Type B pancreatic cell (in vitro differentiated cells): Measurements from ENCODE around the gene CASP2. TPM values are rescaled to one million over a fixed set of nuclear protein-coding genes. Genes with fewer than 3 reads are reported as not detected.

ENCODE experiments used
- DNase-seq: peaks from one replicate; pipeline ENCODE4 v3.0.0; 2021; ENCODE audit warnings: mixed read lengths; ENCODE audit not compliant: unreplicated experiment; ENCODE audit errors: extremely low spot score
- H3K27ac Mint-ChIP-seq: 2 replicates; pipeline ENCODE4 v1.8.0; 2021; ENCODE audit warnings: mild to moderate bottlenecking, mixed read lengths
- H3K27me3 Mint-ChIP-seq: 2 replicates; pipeline ENCODE4 v1.8.0; 2021; ENCODE audit warnings: mixed read lengths
- H3K36me3 Mint-ChIP-seq: 2 replicates; pipeline ENCODE4 v1.8.0; 2021; ENCODE audit warnings: mixed read lengths
- H3K4me1 Mint-ChIP-seq: one replicate; pipeline ENCODE4 v1.8.0; 2021; ENCODE audit warnings: mixed read lengths; ENCODE audit not compliant: unreplicated experiment
- H3K4me3 Mint-ChIP-seq: 2 replicates; pipeline ENCODE4 v1.8.0; 2021; ENCODE audit warnings: mild to moderate bottlenecking, mixed read lengths
- H3K9me3 Mint-ChIP-seq: 2 replicates; pipeline ENCODE4 v1.8.0; 2021; ENCODE audit warnings: mixed read lengths
- total RNA-seq: library from RNA; stranded (reverse); gene quantifications from 2 replicates; pipeline ENCODE4 v1.2.1, GENCODE V29; 2021; ENCODE audit warnings: low replicate concordance
- TF ChIP-seq, protein P1 (sequence below): fragments of 200-600 bp; sonication (generic); conservative IDR thresholded peaks from 2 replicates; pipeline ENCODE4 v1.5.0; 2021; ENCODE audit warnings: antibody characterized with exemption, mild to moderate bottlenecking

CASP2 gene
- total RNA-seq, 1 donor from 2014 or later = 55.2 TPM

DNA sequence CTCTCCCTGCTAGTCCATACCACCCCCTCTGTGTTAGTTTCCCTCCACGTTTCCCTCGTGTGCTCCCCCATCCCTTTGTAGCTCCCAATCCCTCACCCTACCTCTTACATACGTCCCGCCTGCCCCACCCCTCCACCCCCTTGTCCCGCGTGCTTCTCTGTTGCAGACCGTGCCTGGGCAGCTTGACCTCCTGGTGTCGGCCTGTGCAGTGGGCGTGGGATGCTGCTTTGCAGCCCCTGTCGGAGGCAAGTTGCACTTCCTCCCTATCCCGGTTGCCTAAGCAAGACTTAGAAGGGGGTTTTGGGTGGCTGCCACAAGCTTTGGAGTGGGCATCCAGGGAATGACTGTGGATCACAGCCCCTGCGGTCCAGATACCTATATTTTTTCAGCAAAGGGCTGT is 35.5 kb downstream of the CASP2 start:
- Mint-ChIP-seq H3K27me3 (no peaks in the 10 kb centered on the region), H3K9me3 (no peaks in the 10 kb centered on the region)

DNA sequence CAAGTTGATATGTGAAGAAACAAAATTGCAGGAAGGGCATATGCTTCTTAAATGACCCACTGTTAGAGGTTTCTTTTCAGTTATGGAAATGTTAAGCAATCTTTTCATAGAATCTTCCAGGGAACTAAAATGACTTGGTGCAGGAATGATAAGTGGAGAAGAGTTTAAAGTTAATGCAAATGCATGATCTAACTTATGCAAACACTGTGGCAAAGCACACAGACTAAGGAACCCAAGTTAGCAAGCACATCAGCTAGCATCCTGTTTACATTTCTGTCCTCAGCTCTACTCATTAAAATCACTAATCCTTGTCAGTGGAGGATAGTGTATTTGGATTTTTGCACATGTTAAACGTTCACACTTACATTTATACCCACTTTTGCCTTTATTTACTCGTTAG is 37.1 kb downstream of the CASP2 start:
- Mint-ChIP-seq H3K9me3 (no peaks in the 10 kb centered on the region), H3K27ac (no peak overlapping the region), H3K27me3 (no peaks in the 10 kb centered on the region), H3K4me1 (peaks cover 23% of the 10 kb centered on the region), H3K4me3 (no peak overlapping the region), H3K36me3 (no peaks in the 10 kb centered on the region)
- TF ChIP-seq, protein P1, sequence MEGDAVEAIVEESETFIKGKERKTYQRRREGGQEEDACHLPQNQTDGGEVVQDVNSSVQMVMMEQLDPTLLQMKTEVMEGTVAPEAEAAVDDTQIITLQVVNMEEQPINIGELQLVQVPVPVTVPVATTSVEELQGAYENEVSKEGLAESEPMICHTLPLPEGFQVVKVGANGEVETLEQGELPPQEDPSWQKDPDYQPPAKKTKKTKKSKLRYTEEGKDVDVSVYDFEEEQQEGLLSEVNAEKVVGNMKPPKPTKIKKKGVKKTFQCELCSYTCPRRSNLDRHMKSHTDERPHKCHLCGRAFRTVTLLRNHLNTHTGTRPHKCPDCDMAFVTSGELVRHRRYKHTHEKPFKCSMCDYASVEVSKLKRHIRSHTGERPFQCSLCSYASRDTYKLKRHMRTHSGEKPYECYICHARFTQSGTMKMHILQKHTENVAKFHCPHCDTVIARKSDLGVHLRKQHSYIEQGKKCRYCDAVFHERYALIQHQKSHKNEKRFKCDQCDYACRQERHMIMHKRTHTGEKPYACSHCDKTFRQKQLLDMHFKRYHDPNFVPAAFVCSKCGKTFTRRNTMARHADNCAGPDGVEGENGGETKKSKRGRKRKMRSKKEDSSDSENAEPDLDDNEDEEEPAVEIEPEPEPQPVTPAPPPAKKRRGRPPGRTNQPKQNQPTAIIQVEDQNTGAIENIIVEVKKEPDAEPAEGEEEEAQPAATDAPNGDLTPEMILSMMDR = no peak
- no peak for DNase-seq

More for the DNA sequence above, 35.5 kb downstream of the CASP2 start:
- no peak for DNase-seq
- Mint-ChIP-seq H3K4me1 (peaks cover 29% of the 10 kb centered on the region), H3K27ac (peak overlapping the region; percentile 25), H3K4me3 (no peak overlapping the region), H3K36me3 (no peaks in the 10 kb centered on the region)
- TF ChIP-seq, protein P1 = peak; percentile 52

DNA sequence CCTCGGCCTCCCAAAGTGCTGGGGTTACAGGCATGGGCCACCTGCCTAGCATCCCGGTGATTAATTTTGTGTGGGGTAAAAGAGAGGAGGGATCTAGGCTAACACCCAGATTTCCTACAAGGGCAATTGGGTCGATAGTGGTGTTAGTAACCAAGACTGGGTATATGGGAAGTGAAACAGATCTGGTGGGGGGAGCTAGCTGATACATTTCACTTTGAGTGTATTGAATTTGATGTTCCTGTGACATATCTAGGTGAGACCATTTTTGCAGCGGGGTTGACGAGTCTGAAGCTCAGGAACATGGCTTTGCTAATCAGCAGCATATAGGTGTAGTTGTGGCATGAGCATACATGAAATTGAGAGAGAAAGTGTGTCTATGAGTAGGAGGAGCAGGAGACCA is 39.8 kb downstream of the CASP2 start:
- H3K27ac Mint-ChIP-seq = no peak overlapping the region
- TF ChIP-seq, protein P1 = no peak
- H3K9me3 Mint-ChIP-seq = no peaks in the 10 kb centered on the region
- H3K4me1 Mint-ChIP-seq = peaks cover 20% of the 10 kb centered on the region
- no peaks in the 10 kb centered on the region for H3K36me3 Mint-ChIP-seq
- no peak overlapping the region for H3K4me3 Mint-ChIP-seq
- no peaks in the 10 kb centered on the region for H3K27me3 Mint-ChIP-seq
- no peak for DNase-seq

DNA sequence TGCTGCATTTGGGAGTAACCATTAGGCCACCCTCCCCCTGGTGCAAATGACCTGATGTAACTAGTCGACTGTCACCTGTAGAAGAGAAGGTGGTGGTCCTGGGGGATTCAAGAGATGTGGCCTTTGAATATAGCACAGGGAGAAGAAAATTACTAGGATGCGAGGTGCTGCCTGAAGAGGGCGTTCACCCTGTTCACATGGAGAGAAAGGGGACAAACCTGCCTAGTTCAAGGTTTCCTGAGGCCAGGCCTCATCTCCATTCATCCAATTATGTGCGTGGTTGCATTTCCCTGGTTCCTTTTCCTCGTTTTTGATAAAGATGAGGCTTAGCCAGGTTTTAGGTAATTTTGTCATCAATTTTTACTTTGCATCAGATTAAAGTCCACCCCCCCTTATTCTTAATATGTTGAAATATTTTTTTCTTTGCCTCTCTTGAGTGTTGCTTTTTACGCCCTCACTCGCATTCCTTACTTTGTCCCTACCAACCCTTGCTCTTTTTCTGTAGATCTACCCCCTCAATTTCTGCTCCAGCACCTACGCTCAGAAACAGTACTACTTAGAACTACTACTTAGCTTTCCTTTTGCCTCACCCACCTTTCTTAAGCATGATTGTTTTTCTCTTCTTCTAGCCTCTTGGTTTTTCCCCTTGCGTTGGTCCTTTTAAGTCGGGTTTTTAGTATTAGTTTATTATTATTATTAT is 41.5 kb downstream of the CASP2 start:
- H3K4me3 Mint-ChIP-seq = no peak overlapping the region
- no peaks in the 10 kb centered on the region for H3K9me3 Mint-ChIP-seq
- no peaks in the 10 kb centered on the region for H3K27me3 Mint-ChIP-seq
- peaks cover 8% of the 10 kb centered on the region for H3K4me1 Mint-ChIP-seq
- TF ChIP-seq, protein P1 = no peak
- no peak for DNase-seq
- H3K27ac Mint-ChIP-seq = no peak overlapping the region
- no peaks in the 10 kb centered on the region for H3K36me3 Mint-ChIP-seq

DNA sequence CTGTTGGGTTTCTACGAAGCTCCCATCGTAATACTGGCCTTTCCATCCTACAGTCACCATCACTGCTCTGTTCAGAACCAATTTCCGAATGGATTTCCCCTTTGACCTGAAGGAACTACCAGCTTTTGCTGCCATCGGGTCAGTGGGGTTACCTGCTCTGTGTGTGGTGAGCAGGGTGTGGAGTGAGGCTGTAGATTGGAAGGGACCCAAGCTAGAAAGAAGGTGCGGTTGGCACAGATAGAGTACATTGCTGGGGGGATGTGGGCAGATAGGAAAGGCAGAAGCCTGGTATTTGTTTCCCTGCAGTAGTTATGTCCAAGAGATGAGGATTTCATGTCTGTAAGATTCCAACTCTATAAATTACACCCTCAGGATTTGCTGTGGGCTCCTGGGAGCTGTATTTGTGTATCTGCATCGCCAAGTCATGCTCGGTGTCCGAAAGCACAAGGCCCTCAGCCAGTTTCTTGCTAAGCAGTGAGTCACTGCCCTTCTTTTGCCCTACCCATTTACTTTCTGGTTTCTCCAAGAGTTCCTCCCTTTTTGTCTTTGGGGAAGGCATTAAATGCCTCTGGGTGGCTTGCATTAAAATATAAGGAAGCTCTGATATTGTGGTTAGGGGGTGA is 43.1 kb downstream of the CASP2 start:
- Mint-ChIP-seq H3K4me1 (no peaks in the 10 kb centered on the region), H3K36me3 (no peaks in the 10 kb centered on the region), H3K27me3 (peaks cover 5% of the 10 kb centered on the region), H3K27ac (no peak overlapping the region), H3K4me3 (no peak overlapping the region), H3K9me3 (no peaks in the 10 kb centered on the region)
- TF ChIP-seq, protein P1 = no peak
- no peak for DNase-seq
